ENCODE data around the gene KIAA1217. TPM values are rescaled to one million over a fixed set of nuclear protein-coding genes. Genes with fewer than 3 reads are reported as not detected.

KIAA1217 gene
- total RNA-seq, 1 experiment from 2014 or later = 171 TPM

DNA sequence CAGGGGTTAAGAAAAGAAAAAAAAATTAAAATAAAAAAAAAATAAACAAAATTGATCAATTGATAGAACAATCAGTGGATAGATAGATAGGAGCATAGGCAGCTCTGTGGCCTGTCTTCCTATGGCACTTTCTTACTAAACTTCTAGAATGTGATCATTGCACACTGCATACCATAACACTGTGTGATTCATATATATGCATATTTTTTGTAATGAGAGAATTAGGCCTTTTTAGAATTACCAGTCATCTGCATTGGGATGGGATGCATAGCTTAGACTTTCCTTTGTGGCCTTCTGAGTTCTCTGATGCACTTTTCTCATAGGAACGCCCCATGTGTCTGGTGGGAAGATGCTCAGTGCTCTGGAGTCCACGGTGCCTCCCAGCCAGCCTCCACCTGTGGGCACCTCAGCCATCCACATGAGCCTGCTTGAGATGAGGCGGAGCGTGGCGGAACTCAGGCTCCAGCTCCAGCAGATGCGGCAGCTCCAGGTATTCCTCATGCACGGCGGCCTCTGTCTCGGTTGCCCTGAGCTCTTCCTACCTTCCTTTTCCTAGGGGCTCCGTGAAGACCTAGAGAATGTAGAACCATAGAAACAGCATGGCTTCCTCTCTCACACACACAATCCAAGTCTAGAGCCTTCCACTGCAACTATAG, 292.2 kb downstream of the KIAA1217 start:
- no peaks in the 10 kb centered on the region for H3K27me3 Mint-ChIP-seq (ENCODE audit: insufficient read depth, unreplicated experiment)
- H3K27ac Mint-ChIP-seq (ENCODE audit: unreplicated experiment) = no peak overlapping the region
- no peak overlapping the region for H3K4me3 Mint-ChIP-seq (ENCODE audit: unreplicated experiment)
- Histone ChIP-seq H3K27me3 (replicated peaks; ENCODE audit: control insufficient read depth, insufficient read depth, low read length) (no peaks in the 10 kb centered on the region), H3K4me3 (ENCODE audit: low read depth, low read length) (no peak overlapping the region), H3K36me3 (ENCODE audit: control insufficient read depth, insufficient read depth, low read length) (peaks cover 12% of the 10 kb centered on the region), H3K4me1 (no peaks in the 10 kb centered on the region), H3K9me3 (no peaks in the 10 kb centered on the region)
- intact Hi-C loops (cut with micrococcal nuclease; ENCODE audit: unreplicated experiment) = loop anchor here (5.0 kb wide), 1 partner anchor 304 kb away; no protein-coding TSS in a partner anchor
- TF ChIP-seq, protein P1, sequence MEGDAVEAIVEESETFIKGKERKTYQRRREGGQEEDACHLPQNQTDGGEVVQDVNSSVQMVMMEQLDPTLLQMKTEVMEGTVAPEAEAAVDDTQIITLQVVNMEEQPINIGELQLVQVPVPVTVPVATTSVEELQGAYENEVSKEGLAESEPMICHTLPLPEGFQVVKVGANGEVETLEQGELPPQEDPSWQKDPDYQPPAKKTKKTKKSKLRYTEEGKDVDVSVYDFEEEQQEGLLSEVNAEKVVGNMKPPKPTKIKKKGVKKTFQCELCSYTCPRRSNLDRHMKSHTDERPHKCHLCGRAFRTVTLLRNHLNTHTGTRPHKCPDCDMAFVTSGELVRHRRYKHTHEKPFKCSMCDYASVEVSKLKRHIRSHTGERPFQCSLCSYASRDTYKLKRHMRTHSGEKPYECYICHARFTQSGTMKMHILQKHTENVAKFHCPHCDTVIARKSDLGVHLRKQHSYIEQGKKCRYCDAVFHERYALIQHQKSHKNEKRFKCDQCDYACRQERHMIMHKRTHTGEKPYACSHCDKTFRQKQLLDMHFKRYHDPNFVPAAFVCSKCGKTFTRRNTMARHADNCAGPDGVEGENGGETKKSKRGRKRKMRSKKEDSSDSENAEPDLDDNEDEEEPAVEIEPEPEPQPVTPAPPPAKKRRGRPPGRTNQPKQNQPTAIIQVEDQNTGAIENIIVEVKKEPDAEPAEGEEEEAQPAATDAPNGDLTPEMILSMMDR (IDR thresholded peaks at IDR 0.05; ENCODE audit: insufficient read depth in 1 of 2, low read depth in 1 of 2, low read length in 1 of 2, severe bottlenecking in 1 of 2, unreplicated experiment in 1 of 2) = no peak
- H3K36me3 Mint-ChIP-seq (ENCODE audit: insufficient read depth, unreplicated experiment) = peaks cover 91% of the 10 kb centered on the region
- CTCF ChIA-PET = interaction anchor here (1.5 kb wide), 1 partner anchor 87 kb away, joined by 3 read pairs; no protein-coding TSS in a partner anchor
- H3K9me3 Mint-ChIP-seq (ENCODE audit: unreplicated experiment) = no peaks in the 10 kb centered on the region
- POLR2A ChIA-PET = interaction anchor here (0.7 kb wide), 1 partner anchor 516 kb away, joined by 6 read pairs; no protein-coding TSS in a partner anchor
- no TSS peak for BruUV-seq (replicated peaks)
- H3K4me1 Mint-ChIP-seq (ENCODE audit: low read depth, unreplicated experiment) = peaks cover 7% of the 10 kb centered on the region
- DNase-seq = no peak

DNA sequence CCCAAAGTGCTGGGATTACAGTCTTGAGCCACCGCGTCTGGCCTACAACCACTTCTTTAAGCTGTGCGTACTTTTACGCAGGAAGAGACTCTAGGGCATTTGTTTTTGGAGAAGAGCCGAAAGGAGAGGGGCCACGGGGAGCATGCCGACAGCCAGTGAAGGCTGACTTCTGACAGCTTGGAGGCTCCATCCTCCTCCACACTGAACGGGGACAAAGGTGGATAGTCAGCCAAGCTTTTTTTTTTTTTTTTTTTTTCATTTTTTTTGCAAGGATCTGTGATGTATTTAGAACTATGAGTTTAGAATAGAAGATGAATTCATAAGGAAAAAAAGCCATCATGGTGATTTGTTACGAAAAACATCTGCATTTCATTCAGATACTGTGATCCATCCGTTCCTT, 293.1 kb downstream of the KIAA1217 start:
- BruUV-seq (replicated peaks) = no TSS peak
- Histone ChIP-seq H3K27me3 (replicated peaks; ENCODE audit: control insufficient read depth, insufficient read depth, low read length) (no peaks in the 10 kb centered on the region), H3K9me3 (no peaks in the 10 kb centered on the region), H3K4me3 (ENCODE audit: low read depth, low read length) (no peak overlapping the region), H3K36me3 (ENCODE audit: control insufficient read depth, insufficient read depth, low read length) (peaks cover 12% of the 10 kb centered on the region), H3K4me1 (no peaks in the 10 kb centered on the region)
- no peaks in the 10 kb centered on the region for H3K27me3 Mint-ChIP-seq (ENCODE audit: insufficient read depth, unreplicated experiment)
- H3K27ac Mint-ChIP-seq (ENCODE audit: unreplicated experiment) = no peak overlapping the region
- peaks cover 91% of the 10 kb centered on the region for H3K36me3 Mint-ChIP-seq (ENCODE audit: insufficient read depth, unreplicated experiment)
- peaks cover 7% of the 10 kb centered on the region for H3K4me1 Mint-ChIP-seq (ENCODE audit: low read depth, unreplicated experiment)
- TF ChIP-seq, protein P1 (IDR thresholded peaks at IDR 0.05; ENCODE audit: insufficient read depth in 1 of 2, low read depth in 1 of 2, low read length in 1 of 2, severe bottlenecking in 1 of 2, unreplicated experiment in 1 of 2) = no peak
- no peaks in the 10 kb centered on the region for H3K9me3 Mint-ChIP-seq (ENCODE audit: unreplicated experiment)
- ChIA-PET CTCF (interaction anchor here (0.6 to 1.7 kb wide), 3 partner anchors 88 to 308 kb away, joined by 3 to 4 read pairs (median 3); no protein-coding TSS in a partner anchor), POLR2A (interaction anchor here (0.6 kb wide), 1 partner anchor 15 kb away, joined by 5 read pairs; no protein-coding TSS in a partner anchor)
- intact Hi-C loops (cut with micrococcal nuclease; ENCODE audit: unreplicated experiment) = loop anchor here (2.0 to 5.0 kb wide), 2 partner anchors 69 to 305 kb away; no protein-coding TSS in a partner anchor
- H3K4me3 Mint-ChIP-seq (ENCODE audit: unreplicated experiment) = no peak overlapping the region
- DNase-seq = no peak

DNA sequence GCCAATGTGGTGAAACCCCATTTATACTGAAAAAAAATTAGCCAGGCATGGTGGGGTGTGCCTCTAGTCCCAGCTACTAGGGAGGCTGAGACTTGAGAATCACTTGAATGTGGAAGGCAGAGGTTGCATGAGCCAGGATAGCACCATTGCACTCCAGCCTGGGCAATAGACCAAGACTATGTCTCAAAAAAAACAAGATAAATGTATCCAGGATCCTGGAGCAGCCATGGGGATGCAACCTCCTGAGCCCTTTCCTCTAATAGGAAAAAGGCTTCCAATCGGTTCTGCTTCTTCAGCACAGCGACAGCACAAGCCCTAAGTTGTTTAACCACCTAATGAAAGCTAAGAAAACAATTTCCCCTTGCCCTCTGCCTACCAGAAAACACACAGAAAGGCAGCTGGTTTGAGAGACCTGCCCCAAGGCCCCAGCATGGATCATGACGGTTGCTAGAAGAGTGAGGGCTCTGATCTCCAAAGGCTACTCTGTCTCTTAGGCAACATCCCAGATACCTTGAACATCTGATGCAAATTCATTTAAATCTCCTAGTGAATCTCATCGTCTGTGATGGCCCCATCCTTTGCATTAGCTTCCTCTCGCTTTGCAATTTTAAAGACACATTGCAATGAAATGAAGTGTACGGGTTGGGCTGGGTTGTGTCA, 294.0 kb downstream of the KIAA1217 start:
- no peak overlapping the region for H3K4me3 ChIP-seq (ENCODE audit: low read depth, low read length)
- no peaks in the 10 kb centered on the region for H3K4me1 ChIP-seq
- H3K27me3 Mint-ChIP-seq (ENCODE audit: insufficient read depth, unreplicated experiment) = no peaks in the 10 kb centered on the region
- H3K4me1 Mint-ChIP-seq (ENCODE audit: low read depth, unreplicated experiment) = peaks cover 7% of the 10 kb centered on the region
- ChIA-PET POLR2A (no interaction called here), CTCF (interaction anchor here (0.7 to 1.7 kb wide), 5 partner anchors 10 to 508 kb away, joined by 3 to 4 read pairs (median 3); no protein-coding TSS in a partner anchor)
- intact Hi-C loops (cut with micrococcal nuclease; ENCODE audit: unreplicated experiment) = loop anchor here (1.0 to 5.0 kb wide), 10 partner anchors 37 to 509 kb away; no protein-coding TSS in a partner anchor
- H3K9me3 ChIP-seq = no peaks in the 10 kb centered on the region
- no peak overlapping the region for H3K4me3 Mint-ChIP-seq (ENCODE audit: unreplicated experiment)
- BruUV-seq (replicated peaks) = no TSS peak
- H3K36me3 Mint-ChIP-seq (ENCODE audit: insufficient read depth, unreplicated experiment) = peaks cover 93% of the 10 kb centered on the region
- no peak overlapping the region for H3K27ac Mint-ChIP-seq (ENCODE audit: unreplicated experiment)
- TF ChIP-seq, protein P1 (IDR thresholded peaks at IDR 0.05; ENCODE audit: insufficient read depth in 1 of 2, low read depth in 1 of 2, low read length in 1 of 2, severe bottlenecking in 1 of 2, unreplicated experiment in 1 of 2) = no peak
- H3K36me3 ChIP-seq (ENCODE audit: control insufficient read depth, insufficient read depth, low read length) = peaks cover 10% of the 10 kb centered on the region
- no peaks in the 10 kb centered on the region for H3K27me3 ChIP-seq (replicated peaks; ENCODE audit: control insufficient read depth, insufficient read depth, low read length)
- no peaks in the 10 kb centered on the region for H3K9me3 Mint-ChIP-seq (ENCODE audit: unreplicated experiment)
- DNase-seq = no peak

Data from Caco-2 (cell line).